Measurements from ENCODE around the gene CNBD2. TPM values are rescaled to one million over a fixed set of nuclear protein-coding genes. Genes with fewer than 3 reads are reported as not detected.
"Not testable (repeated sequence)": the region's sequence is repeated elsewhere in the genome, so short reads cannot be mapped to it uniquely, and the experiment has no call there.

Gene CNBD2
- total and polyA plus RNA-seq, 2 donors (not counting 1 experiment from before 2014, with no cell fraction given), result 8.5 to 19.2 TPM

- H3K4me2 ChIP-seq (replicated peaks; ENCODE audit: low read depth, low read length, poor library complexity, severe bottlenecking); ATAC-seq (ENCODE audit: low read depth); H3K27ac Mint-ChIP-seq: not testable (repeated sequence)
These were observed 85.6 kb downstream of the CNBD2 start for GRCh38 chr20:36053863-36054518.

GRCh38 chr20:36055145-36055544, 86.8 kb downstream of the CNBD2 start:
- H3K27ac Mint-ChIP-seq, result no peak overlapping the region
- DNase-seq, result no peak
- peaks cover 12% of the 10 kb centered on the region for H3K27me3 Mint-ChIP-seq
- Histone ChIP-seq H3K27me3 (replicated peaks in 1 of 4; ENCODE audit: control extremely low read depth in 1 of 4, control insufficient read depth in 3 of 4, insufficient read depth in 4 of 4, low read length in 3 of 4) (peaks cover 0 to 2% (median 0%) of the 10 kb centered on the region in 4 experiments), H3K27ac (ENCODE audit: low read length in 2 of 2) (no peak overlapping the region), H3K4me1 (ENCODE audit: control insufficient read depth in 2 of 2, insufficient read depth in 2 of 2, low read length in 2 of 2) (peaks cover 6 to 10% of the 10 kb centered on the region in 2 donors), H3K79me2 (ENCODE audit: control insufficient read depth, insufficient read depth, low read length) (peaks cover 6% of the 10 kb centered on the region), H3K4me2 (replicated peaks; ENCODE audit: low read depth, low read length, poor library complexity, severe bottlenecking) (no peak overlapping the region), H3K9me3 (ENCODE audit: control extremely low read depth in 1 of 3, control insufficient read depth in 2 of 3, insufficient read depth in 1 of 3, low read length in 2 of 3) (no peaks in the 10 kb centered on the region), H4K20me1 (ENCODE audit: control insufficient read depth, insufficient read depth, low read length, poor library complexity, severe bottlenecking) (no peaks in the 10 kb centered on the region), H3K9ac (ENCODE audit: low read length) (no peak overlapping the region), H3K4me3 (ENCODE audit: control extremely low read depth in 1 of 5, extremely low read depth in 1 of 5, insufficient read depth in 1 of 5, low read depth in 2 of 5, low read length in 4 of 5) (no peak overlapping the region), H2AFZ (ENCODE audit: insufficient read depth, low read depth, low read length, poor library complexity, severe bottlenecking) (no peak overlapping the region), H3K36me3 (replicated peaks in 1 of 2; ENCODE audit: control extremely low read depth in 1 of 2, control insufficient read depth in 1 of 2, extremely low read depth in 1 of 2, insufficient read depth in 2 of 2, low read length in 1 of 2) (no peaks in the 10 kb centered on the region)
- H3K9me3 Mint-ChIP-seq (ENCODE audit: insufficient read depth), result no peaks in the 10 kb centered on the region
- intact Hi-C loops (cut with micrococcal nuclease), result loop anchor here (10.0 kb wide), 1 partner anchor 180 kb away; the partner anchor contains the start of gene AAR2
- POLR2A ChIA-PET, result no interaction called here
- peaks cover 16% of the 10 kb centered on the region for H3K4me1 Mint-ChIP-seq
- CTCF ChIA-PET, result interaction anchor here (0.6 to 1.0 kb wide), 2 partner anchors 62 kb away, joined by 3 to 4 read pairs; no protein-coding TSS in a partner anchor
- no peak for ATAC-seq (ENCODE audit: low read depth)
- H3K4me3 Mint-ChIP-seq, result no peak overlapping the region
- 86% methylated on average over 1 of the region's 4 CpGs for WGBS (ENCODE audit: insufficient coverage)
- TF ChIP-seq EZH2 (IDR thresholded peaks at IDR 0.05; ENCODE audit: borderline replicate concordance, insufficient read depth, low read depth, low read length, poor library complexity, severe bottlenecking), result no peak

More at GRCh38 chr20:36053863-36054518, 85.6 kb downstream of the CNBD2 start:
- H3K9ac ChIP-seq (ENCODE audit: low read length); H2AFZ ChIP-seq (ENCODE audit: insufficient read depth, low read depth, low read length, poor library complexity, severe bottlenecking); H3K36me3 ChIP-seq (replicated peaks in 1 of 2; ENCODE audit: control extremely low read depth in 1 of 2, control insufficient read depth in 1 of 2, extremely low read depth in 1 of 2, insufficient read depth in 2 of 2, low read length in 1 of 2); DNase-seq; H3K27ac ChIP-seq (ENCODE audit: low read length in 2 of 2); H3K9me3 ChIP-seq (ENCODE audit: control extremely low read depth in 1 of 3, control insufficient read depth in 2 of 3, insufficient read depth in 1 of 3, low read length in 2 of 3); H3K4me3 ChIP-seq (ENCODE audit: control extremely low read depth in 1 of 5, extremely low read depth in 1 of 5, insufficient read depth in 1 of 5, low read depth in 2 of 5, low read length in 4 of 5); H4K20me1 ChIP-seq (ENCODE audit: control insufficient read depth, insufficient read depth, low read length, poor library complexity, severe bottlenecking); H3K9me3 Mint-ChIP-seq (ENCODE audit: insufficient read depth); POLR2A ChIA-PET; H3K27me3 ChIP-seq (replicated peaks in 1 of 4; ENCODE audit: control extremely low read depth in 1 of 4, control insufficient read depth in 3 of 4, insufficient read depth in 4 of 4, low read length in 3 of 4); H3K79me2 ChIP-seq (ENCODE audit: control insufficient read depth, insufficient read depth, low read length); H3K4me3 Mint-ChIP-seq: not testable (repeated sequence)
- peaks cover 23% of the 10 kb centered on the region for H3K4me1 Mint-ChIP-seq
- peaks cover 6 to 12% of the 10 kb centered on the region in 2 donors for H3K4me1 ChIP-seq (ENCODE audit: control insufficient read depth in 2 of 2, insufficient read depth in 2 of 2, low read length in 2 of 2)
- H3K27me3 Mint-ChIP-seq, result peaks cover 12% of the 10 kb centered on the region
- intact Hi-C loops (cut with micrococcal nuclease), result loop anchor here (10.0 kb wide), 1 partner anchor 181 kb away; the partner anchor contains the start of gene AAR2
- WGBS (ENCODE audit: insufficient coverage), result 75% methylated on average over 2 of the region's 9 CpGs
- CTCF ChIA-PET, result interaction anchor here (1.0 kb wide), 1 partner anchor 61 kb away, joined by 3 read pairs; no protein-coding TSS in a partner anchor

Data from B cell (primary cell).